SH-SY5Y (cell line): ENCODE data around the gene C2orf72.

ENCODE experiments used
- GATA2 ChIP-seq: IDR thresholded peaks from 2 replicates; pipeline ENCODE4 v1.6.1; 2011; ENCODE audit warnings: mild to moderate bottlenecking, low read depth, low read length
- GATA3 ChIP-seq: IDR thresholded peaks from 2 replicates; pipeline ENCODE4 v1.6.1; 2011; ENCODE audit warnings: low read depth, mild to moderate bottlenecking, low read length, moderate library complexity

- TF ChIP-seq GATA3 (no peak), GATA2 (no peak)
Observed at GRCh38 chr2:231000211-231000904, 37.0 kb upstream of the C2orf72 start.
